D721Med (cell line): ENCODE measurements around the gene RTN4R.

Experiments
- DNase-seq: peaks from one replicate; pipeline ENCODE4 v3.0.0; 2011; ENCODE audit warnings: low spot score; ENCODE audit not compliant: insufficient read length
- FAIRE-seq: peaks from 2 replicates; lab custom pipeline; 2011; peaks lifted over from hg19 to GRCh38; lab: Jason Lieb, UNC
- TF ChIP-seq, protein P1 (sequence below): IDR thresholded peaks from 2 replicates; pipeline ENCODE4 v1.5.1; 2012; ENCODE audit warnings: mild to moderate bottlenecking, control low read depth; ENCODE audit not compliant: insufficient read depth; ENCODE audit errors: missing control alignments

RTN4R gene

DNA sequence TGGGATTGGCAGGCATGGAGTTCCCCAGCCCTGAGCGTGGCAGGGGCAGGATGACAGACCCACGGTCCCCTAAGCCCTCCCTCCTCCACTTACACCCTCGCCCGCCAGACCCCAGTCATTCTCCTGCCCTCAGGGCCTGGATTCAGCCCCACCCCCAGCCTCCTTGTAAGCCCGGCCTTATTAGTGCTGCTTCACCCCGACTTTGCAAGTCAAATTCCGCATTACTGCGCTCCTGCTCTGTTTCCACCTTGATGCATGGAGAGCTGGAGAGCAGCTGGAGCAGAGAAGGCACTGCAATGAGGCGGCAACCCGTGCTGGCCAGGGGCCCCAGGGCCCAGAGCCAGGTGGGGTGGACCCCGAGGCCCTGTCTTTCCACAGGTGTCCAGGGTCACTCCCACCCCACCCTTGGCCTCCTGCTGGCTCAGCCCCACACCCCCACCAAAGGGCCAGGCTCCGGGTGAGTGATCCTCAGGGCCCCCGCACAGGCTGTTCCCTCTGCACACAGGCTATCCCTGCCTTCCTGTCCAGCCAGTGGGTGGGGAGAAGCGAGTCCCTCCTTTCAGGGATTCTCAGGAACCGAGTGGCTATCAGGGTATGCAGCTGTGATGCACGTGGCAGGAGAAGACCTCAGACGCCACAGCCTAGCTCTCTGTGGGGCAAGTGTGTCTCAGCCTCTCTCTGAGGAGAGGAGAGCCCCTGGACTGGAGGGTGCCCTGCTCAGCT, 36.4 kb downstream of the RTN4R start:
- TF ChIP-seq, protein P1, sequence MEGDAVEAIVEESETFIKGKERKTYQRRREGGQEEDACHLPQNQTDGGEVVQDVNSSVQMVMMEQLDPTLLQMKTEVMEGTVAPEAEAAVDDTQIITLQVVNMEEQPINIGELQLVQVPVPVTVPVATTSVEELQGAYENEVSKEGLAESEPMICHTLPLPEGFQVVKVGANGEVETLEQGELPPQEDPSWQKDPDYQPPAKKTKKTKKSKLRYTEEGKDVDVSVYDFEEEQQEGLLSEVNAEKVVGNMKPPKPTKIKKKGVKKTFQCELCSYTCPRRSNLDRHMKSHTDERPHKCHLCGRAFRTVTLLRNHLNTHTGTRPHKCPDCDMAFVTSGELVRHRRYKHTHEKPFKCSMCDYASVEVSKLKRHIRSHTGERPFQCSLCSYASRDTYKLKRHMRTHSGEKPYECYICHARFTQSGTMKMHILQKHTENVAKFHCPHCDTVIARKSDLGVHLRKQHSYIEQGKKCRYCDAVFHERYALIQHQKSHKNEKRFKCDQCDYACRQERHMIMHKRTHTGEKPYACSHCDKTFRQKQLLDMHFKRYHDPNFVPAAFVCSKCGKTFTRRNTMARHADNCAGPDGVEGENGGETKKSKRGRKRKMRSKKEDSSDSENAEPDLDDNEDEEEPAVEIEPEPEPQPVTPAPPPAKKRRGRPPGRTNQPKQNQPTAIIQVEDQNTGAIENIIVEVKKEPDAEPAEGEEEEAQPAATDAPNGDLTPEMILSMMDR, result no peak
- DNase-seq, result no peak
- FAIRE-seq, result no peak

DNA sequence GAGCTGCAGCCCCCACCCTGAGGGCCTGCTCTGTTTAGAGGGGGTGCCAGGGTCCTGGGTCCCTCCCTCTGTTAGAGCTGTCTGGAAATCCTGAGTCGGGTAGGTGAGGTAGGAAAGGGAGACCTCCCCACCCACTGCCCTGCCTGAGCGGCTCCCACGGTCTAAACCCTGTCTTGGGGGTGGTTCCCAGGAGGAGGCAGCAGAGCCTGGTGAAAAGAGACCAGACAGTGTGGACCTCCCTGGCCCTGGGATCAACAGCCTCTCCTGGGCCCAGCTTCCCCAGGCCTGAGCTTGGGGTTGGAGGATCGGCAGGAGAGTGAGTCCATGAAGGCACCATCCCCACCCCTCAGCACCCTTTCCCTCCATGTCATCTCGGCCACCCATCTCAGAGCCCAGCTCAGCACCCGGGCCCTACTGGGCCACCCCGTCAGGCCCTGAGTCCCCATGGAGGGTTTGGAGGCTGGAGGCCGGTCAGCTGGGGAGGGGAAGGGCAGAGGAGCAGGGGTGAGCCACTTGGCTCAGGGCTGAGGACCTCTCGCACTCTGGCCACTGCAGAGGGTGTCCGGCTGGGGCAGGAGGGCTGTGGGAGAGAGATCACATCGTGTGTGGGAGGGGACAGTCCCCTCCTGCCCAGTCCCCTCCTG, 37.2 kb downstream of the RTN4R start:
- no peak for DNase-seq
- no peak for FAIRE-seq
- TF ChIP-seq, protein P1, result no peak

DNA sequence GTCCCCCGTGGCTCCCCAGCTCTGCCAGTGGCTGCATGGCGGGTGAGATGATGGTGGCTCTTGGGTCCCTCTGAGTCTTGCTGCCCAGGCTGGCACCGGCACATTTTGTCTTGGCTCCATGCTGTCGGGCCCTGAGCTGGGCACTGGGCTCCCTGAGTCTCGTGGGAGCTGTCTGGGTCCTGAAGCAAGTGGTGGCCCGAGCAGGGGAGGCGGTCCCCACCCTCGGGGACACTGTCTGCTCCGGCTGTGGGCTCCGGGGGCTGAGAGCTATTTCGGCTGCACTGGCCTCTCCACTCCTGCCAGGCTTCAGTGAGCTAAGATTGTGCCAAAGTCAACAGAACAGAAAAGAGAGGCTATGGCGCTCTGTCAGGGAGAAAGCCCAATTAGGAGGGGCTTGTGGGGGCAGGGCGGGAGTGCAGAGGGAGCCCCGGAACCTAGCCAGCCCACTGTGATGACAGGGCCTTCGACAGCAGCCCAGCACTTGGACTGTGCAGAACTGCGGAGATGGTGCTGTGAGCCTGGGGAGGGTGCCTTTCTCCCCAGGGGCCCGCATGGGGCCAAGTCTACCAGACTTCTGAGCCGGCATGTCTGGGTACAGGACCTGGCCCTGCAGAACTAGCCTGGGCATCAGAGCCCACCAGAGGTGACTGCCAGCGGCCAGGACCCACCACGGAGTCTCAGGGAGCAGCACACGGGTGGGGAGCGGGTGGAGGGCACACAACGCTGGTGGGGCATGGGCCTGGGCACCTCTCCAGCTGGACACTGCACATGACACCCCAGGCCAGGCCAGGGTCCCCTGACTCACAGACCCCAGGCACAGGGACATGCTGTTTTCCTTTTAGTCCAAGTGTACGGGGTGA, 38.0 kb downstream of the RTN4R start:
- no peak for DNase-seq
- TF ChIP-seq, protein P1, result no peak
- no peak for FAIRE-seq

DNA sequence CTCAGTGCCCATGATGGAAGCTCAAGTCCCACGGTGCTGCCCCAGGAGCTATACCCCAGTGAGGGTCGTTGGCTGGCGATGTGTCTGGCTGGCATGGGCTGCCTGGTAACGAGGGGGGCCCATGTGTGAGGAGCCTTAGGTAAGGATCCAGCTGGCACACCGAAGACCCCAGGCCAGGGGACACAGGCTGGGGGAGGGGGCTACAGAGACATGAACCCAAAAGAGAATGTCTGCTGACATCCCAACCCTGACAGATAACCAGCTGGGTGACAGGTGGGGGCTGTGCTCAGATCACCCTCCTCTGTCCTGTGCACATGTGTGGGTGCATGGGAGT, 39.2 kb downstream of the RTN4R start:
- FAIRE-seq, result no peak
- TF ChIP-seq, protein P1, result no peak
- DNase-seq, result no peak

DNA sequence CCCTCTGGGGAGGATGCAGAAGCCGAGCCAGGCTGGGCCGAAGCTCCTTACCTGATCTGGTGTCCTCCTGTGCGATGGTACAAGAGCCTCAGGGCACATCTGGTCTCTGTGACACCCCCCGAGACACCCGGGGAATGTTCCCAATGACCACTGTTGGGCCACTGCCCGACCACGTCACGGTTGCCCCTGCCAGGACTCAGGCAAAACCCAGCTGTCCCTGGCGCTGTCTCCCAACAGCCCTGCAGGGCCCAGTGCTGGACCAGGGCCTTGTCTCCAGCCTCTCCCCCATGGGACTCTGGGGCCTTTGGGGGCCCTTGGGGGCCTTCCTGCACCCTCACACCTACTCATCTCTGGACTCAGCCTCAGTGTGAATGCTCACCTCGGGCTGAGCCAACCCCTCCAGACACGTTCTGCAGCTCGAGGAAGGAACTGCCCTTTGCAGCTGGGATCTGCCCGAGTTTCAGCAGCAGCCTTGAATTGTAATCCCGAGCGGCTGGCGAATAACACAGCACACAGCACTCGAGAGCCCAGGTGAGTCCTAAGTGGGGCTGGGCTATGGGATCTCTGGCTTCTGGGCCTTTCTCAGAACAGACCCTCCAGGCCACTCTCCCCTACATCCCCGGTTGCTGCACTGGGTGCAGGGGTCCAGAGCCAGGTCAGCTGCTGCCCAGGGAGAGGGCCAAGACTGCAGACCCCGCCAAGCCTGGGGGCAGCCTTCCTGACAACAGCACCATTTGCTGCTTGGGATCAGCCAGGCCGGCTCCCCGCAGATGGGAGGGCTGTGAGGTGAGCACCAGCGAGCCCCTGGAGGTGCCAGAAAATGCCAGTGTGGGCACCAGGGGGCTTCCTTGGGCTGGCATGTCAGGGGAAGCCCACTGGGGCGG, 39.8 kb downstream of the RTN4R start:
- DNase-seq (no peak), FAIRE-seq (no peak)
- TF ChIP-seq, protein P1, result no peak

DNA sequence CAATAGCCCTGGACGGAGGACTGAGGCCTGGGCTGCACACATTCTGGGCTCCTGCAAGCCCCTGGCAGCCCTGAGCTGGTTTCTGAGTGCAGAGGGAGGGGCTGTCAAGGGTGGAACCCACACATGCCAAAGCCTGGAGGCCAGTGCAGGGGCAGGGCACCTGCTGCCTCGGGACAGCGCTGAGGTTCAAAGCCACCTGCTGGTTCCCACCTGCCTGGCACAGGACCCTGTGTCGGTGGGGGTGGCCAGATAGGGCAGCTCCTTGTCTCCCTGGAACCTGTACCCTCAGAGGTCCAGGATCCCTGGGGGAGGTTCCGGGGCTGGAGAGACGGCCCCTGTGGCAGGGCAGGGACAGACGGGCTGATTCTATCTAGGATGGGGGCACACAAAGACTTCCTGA, 40.8 kb downstream of the RTN4R start:
- DNase-seq (no peak), FAIRE-seq (no peak)
- TF ChIP-seq, protein P1, result no peak
